Germinal center (tissue), 1 donor: Measurements from ENCODE around the gene PPP2CA.
"Not testable (repeated sequence)": the region's sequence is repeated elsewhere in the genome, so short reads cannot be mapped to it uniquely, and the experiment has no call there.

Experiments
- DNase-seq: peaks from one replicate; pipeline ENCODE4 v3.0.0; 2012; ENCODE audit warnings: mixed read lengths, low spot score

The PPP2CA gene

DNA sequence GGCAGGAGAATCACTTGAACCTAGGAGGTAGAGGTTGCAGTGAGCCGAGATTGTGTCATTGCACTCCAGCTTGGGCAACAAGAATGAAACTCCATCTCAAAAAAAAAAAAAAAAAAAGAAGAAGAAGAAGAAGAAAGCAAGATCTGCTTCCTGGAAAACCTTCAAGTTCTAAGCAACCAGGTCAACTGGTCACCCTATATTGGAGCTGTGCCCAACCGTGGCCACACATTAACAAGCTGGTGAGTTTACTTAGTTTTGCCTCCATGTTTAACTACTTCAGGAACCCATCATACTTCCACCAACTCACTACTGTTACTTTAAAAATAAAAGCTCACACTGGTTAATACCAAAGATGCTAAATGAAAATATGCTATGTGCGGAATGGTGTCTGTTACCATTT, 36.8 kb downstream of the PPP2CA start:
- no peak for DNase-seq

DNA sequence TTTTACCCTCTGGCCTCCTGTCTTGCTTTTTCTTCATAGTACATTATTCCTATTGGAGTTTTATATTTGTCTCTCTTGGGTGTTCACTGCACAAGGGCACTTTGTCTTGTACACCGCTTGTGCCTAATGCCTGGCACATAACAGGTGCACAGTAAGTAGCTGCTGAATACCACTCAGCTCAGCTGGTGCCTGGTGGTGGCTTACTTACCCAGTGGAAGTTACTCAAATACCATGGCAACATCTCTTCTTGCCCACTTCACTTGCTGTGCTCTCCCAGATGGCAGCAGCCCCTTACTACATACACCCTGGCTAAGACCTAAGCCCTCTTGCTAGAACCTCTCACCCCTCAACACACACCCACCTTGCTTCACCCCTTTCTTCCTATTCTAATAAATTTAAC, 37.8 kb downstream of the PPP2CA start:
- DNase-seq, result no peak

DNA sequence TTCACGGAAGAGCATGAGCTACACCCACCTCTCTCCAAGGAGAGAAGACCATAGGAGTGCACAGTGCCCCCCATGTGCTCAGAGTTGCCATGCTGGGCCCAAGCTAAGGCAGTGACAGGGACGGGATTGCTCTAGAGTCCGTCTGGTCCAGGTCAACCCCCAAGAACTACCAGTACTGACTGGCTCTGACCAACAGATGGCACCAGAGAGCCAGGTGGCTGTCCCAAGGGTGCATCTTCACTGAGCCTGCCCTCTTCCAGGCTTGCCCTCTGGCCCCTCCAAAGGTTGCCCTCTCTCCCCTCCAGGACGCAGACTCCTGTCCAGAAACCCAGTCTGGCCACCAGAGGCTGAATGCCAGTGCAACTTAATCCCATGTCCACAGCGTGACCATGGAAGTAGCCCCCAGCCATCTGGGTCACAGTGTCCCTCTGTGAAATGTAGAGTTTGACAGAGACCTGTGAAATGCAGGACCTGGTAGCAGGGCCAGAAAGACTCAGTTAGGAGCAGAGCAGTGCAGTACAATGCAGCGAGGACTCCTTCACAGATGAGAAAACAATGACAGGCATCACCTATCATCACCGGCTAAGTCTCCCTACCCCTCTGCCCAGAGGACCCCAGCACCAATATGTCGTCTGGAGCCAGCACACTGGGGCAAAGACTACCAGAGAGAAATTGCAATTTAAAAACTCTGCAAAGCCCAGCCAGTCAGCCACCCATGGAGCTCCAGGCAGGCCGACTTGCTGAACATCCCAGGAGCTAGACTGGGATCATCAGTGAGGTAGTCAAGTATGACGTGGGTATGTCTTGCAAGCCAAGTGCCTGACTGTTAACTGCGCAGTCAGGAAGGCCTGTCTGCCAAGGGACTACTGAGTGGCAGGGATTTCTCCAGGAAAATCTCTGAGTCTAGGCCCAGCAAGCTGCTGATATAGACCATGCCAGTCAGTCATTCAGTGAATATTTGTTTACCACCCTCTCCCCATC, 41.4 kb downstream of the PPP2CA start:
- peak; percentile 87 for DNase-seq

DNA sequence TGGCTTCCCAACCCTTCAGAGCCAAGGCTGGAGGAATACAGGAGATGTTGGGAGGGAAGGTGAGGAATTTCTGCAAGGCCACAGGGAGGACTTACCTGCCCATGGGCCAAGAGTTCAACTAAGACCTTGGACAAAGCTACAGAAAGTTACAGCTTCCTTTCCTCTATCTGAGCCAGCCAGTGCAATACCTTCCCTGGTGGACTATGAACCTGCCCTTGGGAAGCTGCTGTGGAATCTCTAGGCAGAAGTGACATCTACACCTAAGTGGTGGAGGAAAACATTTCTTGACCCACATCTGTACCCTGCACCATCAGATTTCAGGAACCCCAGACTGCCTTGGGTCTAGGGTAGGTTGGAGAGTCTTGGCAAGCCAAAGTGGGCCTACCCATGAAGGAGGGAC, 42.4 kb downstream of the PPP2CA start:
- no peak for DNase-seq

DNA sequence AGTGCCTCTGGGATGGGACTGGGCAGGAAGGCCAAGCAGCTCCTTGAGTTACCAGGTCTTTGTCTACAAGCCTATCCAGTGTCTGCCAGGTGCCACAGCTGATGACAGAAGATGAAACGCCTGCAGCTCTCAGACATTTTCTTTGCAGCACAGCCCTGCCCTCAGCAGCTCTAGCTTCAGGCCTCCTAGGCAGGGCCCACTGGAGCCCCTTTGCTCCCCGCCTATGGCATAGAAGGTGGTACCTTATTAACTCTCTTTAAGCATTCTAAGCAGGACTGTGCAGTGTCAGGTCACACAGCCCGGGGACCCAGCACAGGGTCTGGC, 47.8 kb downstream of the PPP2CA start:
- no peak for DNase-seq

DNA sequence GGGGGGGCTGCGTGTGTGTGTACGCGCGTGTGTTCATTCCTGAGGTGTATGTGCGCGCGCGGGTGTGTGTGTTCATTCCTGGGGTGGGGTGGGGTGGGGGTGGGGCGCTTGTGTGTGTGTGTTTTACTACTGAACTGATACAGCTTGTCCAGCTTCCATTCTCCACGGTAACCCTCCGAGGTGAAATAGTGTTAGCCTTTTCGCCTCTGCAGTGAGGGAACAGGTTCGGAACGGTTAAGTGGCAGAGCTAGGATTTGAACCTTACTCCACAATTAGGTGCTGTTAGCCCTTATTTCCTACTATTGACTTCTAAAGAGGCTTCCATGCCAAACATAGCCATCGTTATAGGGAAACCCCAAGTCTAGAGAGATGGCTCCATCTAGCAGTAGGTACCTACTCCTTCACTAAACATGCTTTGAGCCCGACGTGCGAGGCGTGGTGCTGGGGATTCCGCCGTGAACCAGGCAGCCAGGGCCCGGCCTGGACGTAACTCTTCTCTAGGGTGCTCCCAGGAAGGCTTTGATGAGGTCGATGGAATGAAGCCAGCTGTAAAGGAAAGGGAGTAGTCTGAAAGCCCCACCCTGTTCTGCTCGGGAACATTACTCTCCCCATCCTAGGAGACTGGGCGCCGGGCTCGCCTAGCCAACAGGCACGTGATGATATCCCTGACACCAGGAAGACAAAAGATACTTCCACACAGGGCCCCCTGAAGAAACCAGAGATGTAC, 48.3 kb downstream of the PPP2CA start:
- no peak for DNase-seq

DNA sequence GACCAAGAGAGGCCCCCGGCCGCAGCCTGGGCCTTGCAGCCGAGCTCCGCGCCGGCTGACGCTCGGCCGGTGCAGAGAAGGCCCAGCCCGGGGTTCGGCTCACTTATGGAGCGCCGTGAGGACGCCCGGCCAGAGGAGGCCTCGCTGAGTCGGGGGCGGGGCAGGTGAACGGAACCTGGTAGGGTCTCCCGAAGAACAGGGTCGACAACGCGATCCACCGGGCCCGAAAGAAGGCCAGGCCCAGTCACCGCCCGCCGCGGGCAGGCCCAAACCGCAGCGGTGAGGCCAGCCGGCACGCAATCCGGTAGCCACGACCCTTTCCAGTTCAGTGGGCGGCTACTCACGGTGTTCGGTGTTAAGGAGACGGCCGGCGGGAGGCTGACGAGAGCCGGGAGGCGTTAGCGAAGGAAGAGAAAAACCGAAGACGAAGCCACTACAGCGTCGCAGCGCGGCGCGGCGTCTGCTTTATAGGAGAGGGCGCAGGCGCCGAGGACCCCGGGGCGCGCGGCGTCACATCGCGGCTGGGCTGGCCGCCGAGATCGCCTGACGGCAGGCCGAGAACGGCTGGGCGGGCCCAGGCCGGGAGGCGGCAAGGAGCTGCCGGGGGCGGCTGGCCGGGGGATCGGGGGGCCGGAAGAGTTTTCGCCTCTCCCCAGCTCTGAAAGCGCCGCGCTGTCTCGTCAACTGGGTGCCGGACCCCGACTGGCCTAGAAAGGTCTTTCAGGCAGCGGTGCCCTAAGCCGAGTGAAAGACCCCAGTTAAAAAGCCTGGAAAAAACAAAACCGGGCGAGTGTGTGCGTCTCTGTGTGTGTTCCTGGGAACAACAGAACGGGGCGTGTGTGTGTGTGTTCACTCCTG, 49.1 kb downstream of the PPP2CA start, which contains the start of gene SKP1:
Gene SKP1 (minus strand): TSS at position 440 of the 858 bp plus-strand sequence. CDS start 2,928 bp downstream, outside the sequence.
- DNase-seq, result peak; percentile 89

DNA sequence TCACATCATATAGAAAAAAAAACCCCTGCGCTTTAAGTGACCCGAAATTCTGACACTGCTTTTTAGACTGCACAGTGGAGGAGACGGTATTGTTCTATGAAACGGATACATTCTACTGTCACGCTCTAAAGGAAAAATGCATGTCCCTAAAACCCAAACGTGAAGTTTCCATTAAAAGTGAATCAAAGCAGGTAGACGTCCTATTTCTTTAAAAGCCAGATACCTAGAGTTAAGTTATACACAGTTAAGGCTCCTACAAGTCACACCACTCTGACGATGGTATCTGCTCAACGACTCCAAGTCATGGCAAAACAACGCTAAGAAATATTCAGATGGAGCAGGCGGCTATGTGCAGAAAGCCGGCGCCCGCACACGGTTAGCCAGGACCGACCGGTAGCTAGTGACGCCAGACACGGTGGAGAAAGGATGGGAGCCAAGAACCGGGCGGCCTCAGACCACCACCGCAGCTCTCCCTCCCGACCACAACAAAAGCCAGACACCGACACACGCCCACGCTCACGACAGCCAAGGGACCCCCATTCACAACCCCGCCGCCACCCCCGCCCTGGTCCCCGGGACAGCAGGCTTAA, 49.9 kb downstream of the PPP2CA start:
- DNase-seq, result peak; percentile 34

DNA sequence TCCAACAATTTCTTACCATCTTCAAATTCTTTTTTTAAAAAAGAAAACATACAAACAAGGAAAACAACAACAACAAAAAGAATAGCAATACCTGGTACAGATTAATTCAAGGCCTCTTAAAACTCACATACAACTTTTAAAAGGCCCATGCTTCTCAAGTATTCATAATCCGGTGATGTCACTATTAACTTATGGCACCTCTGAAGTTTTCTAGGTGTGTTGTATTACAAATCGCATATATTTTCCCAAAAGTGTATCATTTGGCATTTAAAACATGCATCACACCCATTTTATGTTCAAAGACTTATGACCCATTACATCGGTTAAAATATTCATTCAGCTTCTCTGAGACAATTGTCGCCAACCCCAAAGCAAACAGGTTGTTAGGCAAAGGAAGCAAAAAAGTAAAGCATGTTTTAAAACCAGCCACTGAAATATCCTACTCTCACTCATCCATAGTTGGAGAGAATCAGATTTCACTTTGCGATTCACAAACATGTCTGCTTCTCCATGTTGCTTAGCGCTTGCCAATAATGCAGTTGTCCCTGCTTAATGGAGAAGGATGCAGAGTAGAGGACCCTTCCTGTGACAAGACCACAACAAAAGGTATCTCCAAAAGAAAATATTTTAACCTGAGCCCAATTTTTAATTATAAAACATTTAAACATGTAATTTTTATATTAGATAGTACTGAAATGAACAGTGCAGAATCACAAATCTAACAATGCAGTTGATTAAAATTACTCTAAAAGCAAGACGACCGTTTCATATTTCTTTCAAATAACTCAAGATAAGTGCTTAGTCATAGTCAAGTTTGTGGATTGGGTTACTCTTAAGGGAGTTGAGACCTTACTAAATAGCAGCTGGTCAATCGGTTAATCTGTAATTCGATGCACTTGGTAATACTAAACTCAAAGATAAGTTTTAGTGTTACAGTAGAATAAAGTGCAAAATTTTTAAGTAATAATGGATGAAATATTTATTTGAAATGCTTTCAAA, 50.7 kb downstream of the PPP2CA start:
- DNase-seq, result no peak

DNA sequence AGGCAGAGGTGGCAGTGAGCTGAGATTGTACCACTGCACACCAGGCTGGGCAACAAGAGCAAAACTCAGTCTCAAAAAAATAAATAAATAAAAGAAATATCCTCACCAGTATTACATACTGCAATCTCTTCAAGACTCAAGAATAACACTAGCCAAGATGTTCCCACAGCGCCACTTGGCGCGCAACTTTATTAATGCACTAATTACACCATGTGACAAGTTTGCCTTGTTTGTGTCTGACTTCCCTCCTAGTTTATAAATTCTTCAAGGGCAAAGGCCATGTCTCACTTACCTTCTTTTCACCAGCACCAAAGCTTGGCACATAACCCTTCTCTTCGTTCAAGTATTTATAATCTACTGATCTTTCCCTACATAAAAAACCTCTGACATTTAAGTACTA, 53.9 kb downstream of the PPP2CA start:
- no peak for DNase-seq

DNA sequence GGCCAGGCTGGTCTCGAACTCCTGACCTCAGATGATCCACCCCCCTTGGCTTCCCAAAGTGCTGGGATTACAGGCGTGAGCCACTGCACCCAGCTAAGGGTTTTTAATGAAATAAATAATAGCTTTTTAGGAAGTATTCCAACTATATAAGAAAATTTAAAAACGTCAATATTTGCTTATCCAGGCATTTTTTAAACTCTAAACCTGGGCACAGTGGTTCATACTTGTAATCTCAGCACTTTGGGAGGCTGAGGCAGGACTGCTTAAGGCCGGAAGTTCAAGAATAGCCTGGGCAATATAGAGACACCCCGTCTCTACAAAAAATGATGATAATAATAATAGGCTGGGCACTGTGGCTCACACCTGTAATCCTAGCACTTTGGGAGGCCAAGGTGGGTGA, 63.3 kb downstream of the PPP2CA start:
- DNase-seq, result no peak

DNA sequence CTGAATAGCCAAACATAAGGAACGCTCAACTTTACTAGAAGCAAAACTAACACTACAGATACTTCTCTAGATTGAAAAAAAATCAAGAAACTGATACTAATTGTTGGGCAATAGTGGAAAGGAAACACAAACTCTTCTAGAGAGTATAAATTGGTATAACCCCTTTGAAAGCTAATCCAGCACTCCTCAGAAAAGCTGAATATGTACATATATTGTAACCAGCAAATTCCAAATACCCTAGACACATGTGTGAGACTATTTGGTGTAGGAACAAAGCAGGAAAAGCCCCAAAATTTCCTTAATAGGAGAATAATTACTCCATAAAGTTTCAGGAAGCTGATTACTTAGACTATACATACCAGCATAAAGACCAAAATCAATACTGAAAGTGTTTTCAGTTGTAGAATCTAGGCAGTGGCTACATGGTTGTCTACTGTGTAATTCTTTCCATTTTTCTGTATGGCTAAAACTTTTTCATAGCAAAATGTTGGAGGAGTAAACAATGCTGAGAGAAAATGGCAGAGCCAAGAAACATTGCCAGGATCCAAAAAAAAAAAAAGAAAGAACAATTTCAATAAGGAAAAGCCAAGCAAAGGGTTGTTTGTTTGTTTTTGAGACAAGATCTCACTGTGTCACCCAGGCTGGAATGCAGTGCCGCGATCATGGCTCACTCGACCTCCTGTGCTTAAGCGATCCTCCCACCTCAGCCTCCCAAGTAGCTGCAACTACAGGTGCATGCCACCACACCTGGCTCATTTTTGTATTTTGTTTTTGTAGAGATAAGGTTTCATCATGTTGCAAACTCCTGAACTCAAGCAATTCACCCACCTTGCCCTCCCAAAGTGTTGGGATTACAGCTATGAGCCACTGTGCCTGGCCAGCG, 64.1 kb downstream of the PPP2CA start:
- DNase-seq, result no peak

DNA sequence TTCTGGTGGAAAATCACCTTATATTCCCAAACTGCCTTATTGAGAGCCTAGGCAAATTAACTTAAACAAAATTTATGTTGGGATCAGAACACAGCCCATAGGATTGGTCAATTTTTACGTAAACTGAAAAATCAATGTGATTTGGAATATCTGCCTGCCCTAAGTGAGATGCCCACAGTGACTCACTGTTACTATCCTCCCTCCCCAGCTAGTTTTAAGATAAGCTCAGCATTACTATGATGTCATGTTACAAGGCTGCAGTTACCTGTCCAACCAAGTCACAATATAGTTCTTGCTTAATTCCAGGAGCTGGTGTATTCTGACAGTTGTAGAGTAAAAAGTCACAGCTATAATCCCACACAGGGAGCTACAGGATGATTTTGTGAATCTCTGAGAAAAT, 72.2 kb downstream of the PPP2CA start:
- DNase-seq, result no peak

DNA sequence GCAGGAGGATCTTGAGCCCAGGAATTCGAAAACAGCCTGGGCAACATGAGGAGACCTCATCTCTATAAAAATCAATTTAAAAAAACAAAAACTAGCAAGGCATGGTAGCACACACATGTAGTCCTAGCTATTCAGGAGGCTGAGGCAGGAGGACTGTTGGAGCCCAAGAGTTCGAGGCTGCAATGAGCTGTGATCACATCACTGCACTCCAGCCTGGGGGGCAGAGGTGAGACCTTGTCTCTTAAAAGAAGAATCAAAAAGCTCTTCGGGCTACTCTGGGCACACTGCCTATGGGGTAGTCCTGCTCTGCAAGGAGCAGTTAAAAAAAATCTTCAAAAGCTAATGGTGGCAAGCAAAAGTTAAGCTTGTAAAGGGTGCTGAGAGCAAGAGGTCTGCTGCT, 72.6 kb downstream of the PPP2CA start:
- DNase-seq, result no peak

DNA sequence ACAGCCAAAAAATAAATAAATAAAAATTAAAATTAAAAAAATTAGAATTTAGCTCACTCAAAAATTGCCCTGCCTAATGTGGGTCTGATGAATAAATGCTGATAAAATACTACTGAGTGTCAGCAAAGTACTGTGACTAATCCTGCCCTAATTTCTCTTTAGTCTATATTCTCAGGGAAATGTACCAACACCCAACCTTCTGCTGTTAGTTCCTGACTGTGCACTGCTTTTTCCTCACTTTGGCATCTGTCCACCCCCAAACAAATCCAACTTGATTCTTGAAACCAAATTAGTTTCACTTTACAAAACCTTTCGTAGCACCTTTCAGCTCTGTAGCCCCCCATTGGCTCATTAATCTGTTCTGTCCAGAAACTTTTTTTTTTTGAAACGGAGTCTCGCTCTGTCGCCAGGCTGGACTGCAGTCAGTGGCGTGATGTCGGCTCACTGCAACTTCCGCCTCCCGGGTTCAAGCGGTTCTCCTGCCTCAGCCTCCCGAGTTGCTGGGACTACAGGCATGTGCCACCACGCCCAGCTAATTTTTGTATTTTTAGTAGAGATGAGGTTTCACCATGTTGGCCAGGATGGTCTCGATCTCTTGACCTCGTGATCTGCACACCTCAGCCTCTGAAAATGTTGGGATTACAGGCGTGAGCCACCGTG, 73.6 kb downstream of the PPP2CA start:
- not testable (repeated sequence) for DNase-seq

DNA sequence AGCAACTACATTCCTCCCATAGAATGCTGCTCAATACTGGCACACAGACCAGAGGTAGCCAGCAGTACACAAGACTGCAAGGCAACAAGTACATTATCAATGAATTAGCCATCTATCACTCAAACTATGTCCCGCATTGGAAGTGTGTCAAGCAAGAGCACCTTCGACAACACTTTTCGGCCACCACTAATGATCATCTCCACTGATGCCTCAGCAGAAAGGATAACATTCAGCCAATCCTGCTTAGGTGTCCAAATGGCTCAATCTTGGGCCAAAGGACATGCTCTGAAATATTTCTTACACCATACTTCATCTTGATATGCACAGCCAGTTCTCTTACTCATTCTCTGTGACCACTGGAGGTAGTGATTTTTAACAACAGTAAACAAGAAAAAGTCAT, 74.2 kb downstream of the PPP2CA start:
- DNase-seq, result no peak

DNA sequence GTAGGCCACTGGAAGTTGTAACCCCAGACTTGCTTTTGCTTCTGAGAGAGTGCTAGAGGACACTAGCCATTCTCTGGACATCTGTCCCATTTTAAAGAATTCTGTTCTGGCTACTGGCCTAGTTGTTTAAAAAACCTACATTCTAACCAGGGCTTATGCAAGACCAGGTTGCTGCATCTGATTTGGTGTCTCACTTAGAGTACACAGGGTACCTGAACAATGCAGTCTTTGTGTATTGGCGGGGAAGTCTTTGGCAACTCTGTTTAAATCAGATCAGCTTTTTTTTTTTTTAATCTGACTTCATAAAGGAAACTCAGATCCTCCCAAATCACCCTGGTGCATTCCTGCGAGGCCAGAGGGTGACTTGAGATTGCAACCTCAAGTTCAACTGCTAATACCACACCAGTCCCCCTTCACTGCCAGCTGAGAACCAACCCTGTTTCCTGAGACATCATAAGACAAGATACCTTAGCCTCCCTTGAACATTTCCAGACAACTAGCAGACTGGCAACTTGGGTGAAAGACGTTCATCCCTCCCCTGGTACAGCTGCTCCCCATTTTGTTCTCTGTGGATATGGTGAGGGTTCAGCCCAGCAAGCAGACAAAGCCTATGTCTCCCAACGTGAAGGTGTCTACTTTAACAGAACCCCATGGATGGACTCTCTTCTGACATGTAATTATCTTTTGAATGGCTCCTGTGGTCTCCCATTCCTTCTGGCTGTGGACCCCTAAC, 76.1 kb downstream of the PPP2CA start:
- no peak for DNase-seq

DNA sequence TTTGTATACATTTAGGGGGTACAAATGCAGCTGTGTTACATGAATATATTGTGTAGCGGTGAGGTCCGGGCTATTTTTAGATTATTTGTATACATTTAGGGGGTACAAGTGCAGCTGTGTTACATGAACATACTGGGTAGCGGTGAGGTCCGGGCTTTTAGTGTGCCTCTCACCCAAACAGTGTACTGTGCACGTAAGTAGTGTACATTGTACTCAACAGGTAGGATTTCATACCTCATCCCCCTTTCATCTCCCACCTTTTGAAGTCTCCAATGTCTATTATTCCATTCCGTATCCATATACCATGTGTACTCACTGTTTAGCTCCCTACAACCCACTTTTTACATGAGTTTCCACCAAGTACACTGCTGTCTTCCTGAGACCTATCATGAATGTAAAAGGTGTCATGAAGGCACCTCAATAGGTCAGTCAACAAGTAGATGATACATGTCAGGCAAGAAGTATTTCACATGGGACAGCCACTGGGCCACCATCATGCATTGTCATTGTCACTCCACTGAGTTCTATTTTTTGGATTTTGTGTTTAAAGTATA, 76.8 kb downstream of the PPP2CA start:
- DNase-seq, result no peak
